ENCODE measurements around the gene PRRC2B. TPM values are rescaled to one million over a fixed set of nuclear protein-coding genes. Genes with fewer than 3 reads are reported as not detected.

The PRRC2B gene
- total and polyA plus RNA-seq, 11 donors = 59.9 to 193 (median 118) TPM

- intact Hi-C loops (cut with DNase I) = loop anchor here in 9 of 10 donors (5.0 to 10.0 kb wide), 8 partner anchors 73 to 130 kb away; partner anchors contain the start of gene PRRC2B (in 6 of the 9)
- peak overlapping the region in 9 of 12 donors; percentile 3 to 76 (median 34) for H3K27ac ChIP-seq
- H3K27me3 ChIP-seq = no peaks in the 10 kb centered on the region
- H3K4me1 ChIP-seq = peaks cover 0 to 43% (median 15%) of the 10 kb centered on the region in 12 donors
- WGBS, 4 donors = 75 to 84% (median 80%) methylated on average over 10 to 11 of the region's 11 CpGs
- peaks cover 0 to 100% (median 94%) of the 10 kb centered on the region in 9 donors for H3K36me3 ChIP-seq
- no peak overlapping the region for H3K4me3 ChIP-seq
- ATAC-seq = no peak
- no peak for TF ChIP-seq POLR2A (IDR thresholded peaks at IDR 0.05)
- no peak for TF ChIP-seq CTCF (IDR thresholded peaks at IDR 0.05)
- H3K9me3 ChIP-seq = peaks cover 0 to under 1% (median 0%) of the 10 kb centered on the region in 12 donors
- peak in 1 of 5 donors; percentile 12 for DNase-seq
These were observed 83.5 kb downstream of the PRRC2B start for GRCh38 chr9:131477367-131477766.

GRCh38 chr9:131477816-131478419, 84.0 kb downstream of the PRRC2B start:
- H3K27me3 ChIP-seq = no peaks in the 10 kb centered on the region
- intact Hi-C loops (cut with DNase I) = loop anchor here (2.0 to 10.0 kb wide), 9 partner anchors 73 to 131 kb away; partner anchors contain the start of gene PRRC2B (in 6 of the 10)

GRCh38 chr9:131478421-131478868, 84.6 kb downstream of the PRRC2B start:
- no peak for ATAC-seq
- Histone ChIP-seq H3K36me3 (peaks cover 0 to 100% (median 94%) of the 10 kb centered on the region in 9 donors), H3K27ac (peak overlapping the region in 3 of 12 donors; percentile 3 to 72 (median 18)), H3K9me3 (no peaks in the 10 kb centered on the region), H3K4me1 (peaks cover 0 to 52% (median 20%) of the 10 kb centered on the region in 12 donors), H3K27me3 (no peaks in the 10 kb centered on the region), H3K4me3 (no peak overlapping the region)
- intact Hi-C loops (cut with DNase I) = loop anchor here (2.0 to 10.0 kb wide), 9 partner anchors 74 to 131 kb away; partner anchors contain the start of gene PRRC2B (in 6 of the 10)
- peak in 2 of 5 donors; percentile 53 to 77 for DNase-seq
- 43 to 51% (median 47%) methylated on average over 12 of the region's 12 CpGs for WGBS, 4 donors
- TF ChIP-seq POLR2A (IDR thresholded peaks at IDR 0.05) (no peak), CTCF (IDR thresholded peaks at IDR 0.05) (peak; percentile 36 to 66 (median 57))

More at GRCh38 chr9:131477816-131478419, 84.0 kb downstream of the PRRC2B start:
- Histone ChIP-seq H3K4me3 (no peak overlapping the region), H3K9me3 (no peaks in the 10 kb centered on the region), H3K4me1 (peaks cover 0 to 47% (median 18%) of the 10 kb centered on the region in 12 donors), H3K27ac (peak overlapping the region in 3 of 12 donors; percentile 3 to 72 (median 18)), H3K36me3 (peaks cover 0 to 100% (median 94%) of the 10 kb centered on the region in 9 donors)
- TF ChIP-seq POLR2A (IDR thresholded peaks at IDR 0.05) (no peak), CTCF (IDR thresholded peaks at IDR 0.05) (no peak)
- DNase-seq (peak in 1 of 5 donors; percentile 20), ATAC-seq (no peak)
- 82 to 89% (median 86%) methylated on average over 14 to 19 of the region's 19 CpGs for WGBS, 4 donors

GRCh38 chr9:131478911-131479310, 85.0 kb downstream of the PRRC2B start:
- H3K4me3 ChIP-seq = no peak overlapping the region
- intact Hi-C loops (cut with DNase I) = loop anchor here (2.0 to 10.0 kb wide), 9 partner anchors 74 to 132 kb away; partner anchors contain the start of gene PRRC2B (in 6 of the 10)
- TF ChIP-seq POLR2A (IDR thresholded peaks at IDR 0.05) (no peak), CTCF (IDR thresholded peaks at IDR 0.05) (no peak)
- peak overlapping the region in 1 of 12 donors; percentile 72 for H3K27ac ChIP-seq
- H3K4me1 ChIP-seq = peaks cover 0 to 56% (median 23%) of the 10 kb centered on the region in 12 donors
- DNase-seq (peak in 1 of 5 donors; percentile 7), ATAC-seq (no peak)
- no peaks in the 10 kb centered on the region for H3K27me3 ChIP-seq
- no peaks in the 10 kb centered on the region for H3K9me3 ChIP-seq
- whole genome bisulfite sequencing, 4 donors = 86 to 89% (median 88%) methylated on average over 10 of the region's 10 CpGs
- H3K36me3 ChIP-seq = peaks cover 3 to 100% (median 94%) of the 10 kb centered on the region in 9 donors
